ENCODE data around the gene NEGR1.

- TF ChIP-seq CTCF (IDR thresholded peaks at IDR 0.05) (no peak), POLR2A (IDR thresholded peaks at IDR 0.05) (no peak)
Observed at GRCh38 chr1:72253132-72253531, 29.2 kb downstream of the NEGR1 start.

Measured in heart left ventricle (tissue), 13 donors.